ENCODE data around the gene ZNF462.

ZNF462 gene

GRCh38 chr9:106868565-106868964 lies 5.6 kb downstream of the ZNF462 start:
- H3K23ac ChIP-seq (ENCODE audit: low read length in 2 of 2): no peak overlapping the region
- peaks cover 2% of the 10 kb centered on the region for H3K4me1 ChIP-seq (ENCODE audit: control insufficient read depth, insufficient read depth, low read depth, low read length)
- H3K79me1 ChIP-seq (replicated peaks; ENCODE audit: low read length, poor library complexity, severe bottlenecking): peaks cover 4% of the 10 kb centered on the region
- H3K36me3 ChIP-seq (ENCODE audit: control insufficient read depth in 1 of 2, insufficient read depth in 2 of 2, low read depth in 1 of 2, low read length in 2 of 2): no peaks in the 10 kb centered on the region
- H3K18ac ChIP-seq (ENCODE audit: low read depth in 1 of 2, low read length in 2 of 2): no peak overlapping the region
- H3K9me3 ChIP-seq (ENCODE audit: control insufficient read depth, low read length): no peaks in the 10 kb centered on the region
- 89% methylated on average over 3 of the region's 5 CpGs for WGBS
- no peaks in the 10 kb centered on the region for H3K27me3 ChIP-seq (ENCODE audit: control insufficient read depth in 1 of 2, insufficient read depth in 1 of 2, low read length in 2 of 2)
- no peak overlapping the region for H2AK5ac ChIP-seq (ENCODE audit: low read length, severe bottlenecking)
- no peak overlapping the region for H3K4me2 ChIP-seq (ENCODE audit: low read length, poor library complexity, severe bottlenecking)
- H2BK5ac ChIP-seq (ENCODE audit: low read depth, low read length, poor library complexity, severe bottlenecking): no peak overlapping the region
- H4K8ac ChIP-seq (ENCODE audit: low read length): no peak overlapping the region
- no peak overlapping the region for H2BK120ac ChIP-seq (ENCODE audit: low read depth, low read length)
- peak overlapping the region; percentile 64 for H3K9ac ChIP-seq (ENCODE audit: low read length)
- H2BK15ac ChIP-seq (ENCODE audit: low read depth, poor library complexity, severe bottlenecking): no peak overlapping the region
- no peak overlapping the region for H3K4ac ChIP-seq (ENCODE audit: low read depth in 1 of 2, low read length in 2 of 2)
- no peak overlapping the region for H2AFZ ChIP-seq (ENCODE audit: low read depth, low read length)
- H2BK12ac ChIP-seq (ENCODE audit: low read length in 2 of 2): no peak overlapping the region
- no peak overlapping the region for H3K14ac ChIP-seq (ENCODE audit: low read length in 2 of 2)
- no peak for DNase-seq
- H3K4me3 ChIP-seq (ENCODE audit: insufficient read depth in 1 of 2, low read depth in 1 of 2, low read length in 2 of 2): peak overlapping the region in 1 of 2 experiments; percentile 43
- no peak overlapping the region for H3K27ac ChIP-seq (ENCODE audit: low read length, poor library complexity, severe bottlenecking)
- no peak overlapping the region for H4K91ac ChIP-seq (ENCODE audit: low read length)

GRCh38 chr9:106869028-106869427 lies 6.1 kb downstream of the ZNF462 start:
- no peak overlapping the region for H2AK5ac ChIP-seq (ENCODE audit: low read length, severe bottlenecking)
- H2BK12ac ChIP-seq (ENCODE audit: low read length in 2 of 2): no peak overlapping the region
- no peak overlapping the region for H3K4me2 ChIP-seq (ENCODE audit: low read length, poor library complexity, severe bottlenecking)
- no peak overlapping the region for H3K14ac ChIP-seq (ENCODE audit: low read length in 2 of 2)
- H3K36me3 ChIP-seq (ENCODE audit: control insufficient read depth in 1 of 2, insufficient read depth in 2 of 2, low read depth in 1 of 2, low read length in 2 of 2): no peaks in the 10 kb centered on the region
- 100% methylated on average over 2 of the region's 2 CpGs for WGBS
- H3K79me1 ChIP-seq (replicated peaks; ENCODE audit: low read length, poor library complexity, severe bottlenecking): peaks cover 4% of the 10 kb centered on the region
- DNase-seq: no peak
- H2BK5ac ChIP-seq (ENCODE audit: low read depth, low read length, poor library complexity, severe bottlenecking): no peak overlapping the region
- peaks cover 2% of the 10 kb centered on the region for H3K4me1 ChIP-seq (ENCODE audit: control insufficient read depth, insufficient read depth, low read depth, low read length)
- H2BK120ac ChIP-seq (ENCODE audit: low read depth, low read length): no peak overlapping the region
- H4K91ac ChIP-seq (ENCODE audit: low read length): no peak overlapping the region
- no peak overlapping the region for H3K18ac ChIP-seq (ENCODE audit: low read depth in 1 of 2, low read length in 2 of 2)
- H2AFZ ChIP-seq (ENCODE audit: low read depth, low read length): no peak overlapping the region
- no peak overlapping the region for H3K27ac ChIP-seq (ENCODE audit: low read length, poor library complexity, severe bottlenecking)
- no peak overlapping the region for H2BK15ac ChIP-seq (ENCODE audit: low read depth, poor library complexity, severe bottlenecking)
- peak overlapping the region; percentile 64 for H3K9ac ChIP-seq (ENCODE audit: low read length)
- H4K8ac ChIP-seq (ENCODE audit: low read length): no peak overlapping the region
- peak overlapping the region in 1 of 2 experiments; percentile 43 for H3K4me3 ChIP-seq (ENCODE audit: insufficient read depth in 1 of 2, low read depth in 1 of 2, low read length in 2 of 2)
- no peaks in the 10 kb centered on the region for H3K27me3 ChIP-seq (ENCODE audit: control insufficient read depth in 1 of 2, insufficient read depth in 1 of 2, low read length in 2 of 2)
- H3K9me3 ChIP-seq (ENCODE audit: control insufficient read depth, low read length): no peaks in the 10 kb centered on the region
- no peak overlapping the region for H3K23ac ChIP-seq (ENCODE audit: low read length in 2 of 2)
- no peak overlapping the region for H3K4ac ChIP-seq (ENCODE audit: low read depth in 1 of 2, low read length in 2 of 2)

GRCh38 chr9:106869458-106869857 lies 6.5 kb downstream of the ZNF462 start:
- H2BK15ac ChIP-seq (ENCODE audit: low read depth, poor library complexity, severe bottlenecking): no peak overlapping the region
- H4K91ac ChIP-seq (ENCODE audit: low read length): no peak overlapping the region
- peaks cover 4% of the 10 kb centered on the region for H3K79me1 ChIP-seq (replicated peaks; ENCODE audit: low read length, poor library complexity, severe bottlenecking)
- no peak overlapping the region for H2BK5ac ChIP-seq (ENCODE audit: low read depth, low read length, poor library complexity, severe bottlenecking)
- no peak overlapping the region for H4K8ac ChIP-seq (ENCODE audit: low read length)
- H3K4me3 ChIP-seq (ENCODE audit: insufficient read depth in 1 of 2, low read depth in 1 of 2, low read length in 2 of 2): peak overlapping the region in 1 of 2 experiments; percentile 17
- H3K27me3 ChIP-seq (ENCODE audit: control insufficient read depth in 1 of 2, insufficient read depth in 1 of 2, low read length in 2 of 2): no peaks in the 10 kb centered on the region
- H2BK120ac ChIP-seq (ENCODE audit: low read depth, low read length): no peak overlapping the region
- no peak overlapping the region for H3K27ac ChIP-seq (ENCODE audit: low read length, poor library complexity, severe bottlenecking)
- no peak for DNase-seq
- H3K14ac ChIP-seq (ENCODE audit: low read length in 2 of 2): no peak overlapping the region
- no peaks in the 10 kb centered on the region for H3K36me3 ChIP-seq (ENCODE audit: control insufficient read depth in 1 of 2, insufficient read depth in 2 of 2, low read depth in 1 of 2, low read length in 2 of 2)
- 72% methylated on average over 3 of the region's 3 CpGs for WGBS
- no peak overlapping the region for H3K23ac ChIP-seq (ENCODE audit: low read length in 2 of 2)
- H3K4me2 ChIP-seq (ENCODE audit: low read length, poor library complexity, severe bottlenecking): no peak overlapping the region
- no peak overlapping the region for H3K18ac ChIP-seq (ENCODE audit: low read depth in 1 of 2, low read length in 2 of 2)
- no peak overlapping the region for H2AFZ ChIP-seq (ENCODE audit: low read depth, low read length)
- H3K9me3 ChIP-seq (ENCODE audit: control insufficient read depth, low read length): no peaks in the 10 kb centered on the region
- H3K9ac ChIP-seq (ENCODE audit: low read length): peak overlapping the region; percentile 64
- H2AK5ac ChIP-seq (ENCODE audit: low read length, severe bottlenecking): no peak overlapping the region
- no peak overlapping the region for H2BK12ac ChIP-seq (ENCODE audit: low read length in 2 of 2)
- H3K4me1 ChIP-seq (ENCODE audit: control insufficient read depth, insufficient read depth, low read depth, low read length): peaks cover 2% of the 10 kb centered on the region
- H3K4ac ChIP-seq (ENCODE audit: low read depth in 1 of 2, low read length in 2 of 2): no peak overlapping the region

- Histone ChIP-seq H3K9ac (ENCODE audit: low read length) (no peak overlapping the region), H3K4ac (ENCODE audit: low read depth in 1 of 2, low read length in 2 of 2) (no peak overlapping the region), H3K79me1 (replicated peaks; ENCODE audit: low read length, poor library complexity, severe bottlenecking) (peaks cover 4% of the 10 kb centered on the region), H2BK12ac (ENCODE audit: low read length in 2 of 2) (no peak overlapping the region), H4K8ac (ENCODE audit: low read length) (no peak overlapping the region), H2AFZ (ENCODE audit: low read depth, low read length) (no peak overlapping the region), H3K14ac (ENCODE audit: low read length in 2 of 2) (no peak overlapping the region), H2BK5ac (ENCODE audit: low read depth, low read length, poor library complexity, severe bottlenecking) (no peak overlapping the region), H3K4me2 (ENCODE audit: low read length, poor library complexity, severe bottlenecking) (no peak overlapping the region), H3K18ac (ENCODE audit: low read depth in 1 of 2, low read length in 2 of 2) (no peak overlapping the region), H3K36me3 (ENCODE audit: control insufficient read depth in 1 of 2, insufficient read depth in 2 of 2, low read depth in 1 of 2, low read length in 2 of 2) (no peaks in the 10 kb centered on the region), H3K27me3 (ENCODE audit: control insufficient read depth in 1 of 2, insufficient read depth in 1 of 2, low read length in 2 of 2) (no peaks in the 10 kb centered on the region), H3K23ac (ENCODE audit: low read length in 2 of 2) (no peak overlapping the region), H2BK120ac (ENCODE audit: low read depth, low read length) (no peak overlapping the region), H4K91ac (ENCODE audit: low read length) (no peak overlapping the region), H3K27ac (ENCODE audit: low read length, poor library complexity, severe bottlenecking) (no peak overlapping the region), H3K9me3 (ENCODE audit: control insufficient read depth, low read length) (no peaks in the 10 kb centered on the region), H2BK15ac (ENCODE audit: low read depth, poor library complexity, severe bottlenecking) (peak overlapping the region; percentile 93), H2AK5ac (ENCODE audit: low read length, severe bottlenecking) (peak overlapping the region; percentile 89), H3K4me1 (ENCODE audit: control insufficient read depth, insufficient read depth, low read depth, low read length) (peaks cover 5% of the 10 kb centered on the region), H3K4me3 (ENCODE audit: insufficient read depth in 1 of 2, low read depth in 1 of 2, low read length in 2 of 2) (no peak overlapping the region)
- 92% methylated on average over 3 of the region's 5 CpGs for WGBS
- DNase-seq: no peak
Observed at GRCh38 chr9:106872641-106873040, 9.7 kb downstream of the ZNF462 start.
